MCF 10A (cell line): Measurements from ENCODE around the gene COPB1. TPM values are rescaled to one million over a fixed set of nuclear protein-coding genes. Genes with fewer than 3 reads are reported as not detected.

Source experiments
- BruUV-seq: library from RNA; stranded (reverse); fragments of 400-500 nt; replicated peaks from 2 replicates; lab custom pipeline; 2021; lab: Mats Ljungman, UMichigan
- CTCF ChIA-PET: fragments of 300-600 bp; sonication (Branson Sonifier 250); formaldehyde crosslinking; extraction: SDS; loops from one replicate; lab custom pipeline; 2021; ENCODE audit warnings: antibody characterized with exemption, inconsistent platforms; lab: Yijun Ruan, JAX
- POLR2A ChIA-PET: fragments of 300-600, 350-650 bp; sonication (Branson Sonifier 250); formaldehyde crosslinking; extraction: SDS; loops from one replicate; lab custom pipeline; 2020; ENCODE audit warnings: antibody characterized with exemption, inconsistent platforms; lab: Yijun Ruan, JAX
- DNase-seq: peaks from one replicate; pipeline ENCODE4 v3.0.0-alpha.2; 2018; ENCODE audit not compliant: unreplicated experiment
- H3K27ac Mint-ChIP-seq: one replicate; pipeline ENCODE4 v1.8.0; 2022; ENCODE audit warnings: mild to moderate bottlenecking, low read depth, mixed read lengths; ENCODE audit not compliant: unreplicated experiment
- H3K27me3 Mint-ChIP-seq: one replicate; pipeline ENCODE4 v1.8.0; 2022; ENCODE audit warnings: mixed read lengths; ENCODE audit not compliant: insufficient read depth, unreplicated experiment
- H3K36me3 Mint-ChIP-seq: one replicate; pipeline ENCODE4 v1.8.0; 2022; ENCODE audit warnings: mild to moderate bottlenecking, moderate library complexity, mixed read lengths; ENCODE audit not compliant: insufficient read depth, unreplicated experiment
- H3K4me1 Mint-ChIP-seq: one replicate; pipeline ENCODE4 v1.8.0; 2022; ENCODE audit warnings: mixed read lengths; ENCODE audit not compliant: insufficient read depth, unreplicated experiment
- H3K4me3 Mint-ChIP-seq: one replicate; pipeline ENCODE4 v1.8.0; 2022; ENCODE audit warnings: mild to moderate bottlenecking, moderate library complexity, mixed read lengths; ENCODE audit not compliant: unreplicated experiment
- H3K9me3 Mint-ChIP-seq: one replicate; pipeline ENCODE4 v1.8.0; 2022; ENCODE audit warnings: mixed read lengths; ENCODE audit not compliant: unreplicated experiment
- intact Hi-C: fragments of 100-400 bp; cut with micrococcal nuclease; formaldehyde crosslinking; loops from 2 replicates; pipeline ENCODE4 v1.14.1; 2022
- total RNA-seq: library from RNA; stranded (reverse); gene quantifications from 2 replicates; pipeline ENCODE4 v1.2.3, GENCODE V29; 2022
- TF ChIP-seq, protein P1 (sequence below): fragments of 200-600 bp; IDR thresholded peaks from one replicate; pipeline ENCODE4 v1.8.0; 2022; ENCODE audit warnings: antibody characterized with exemption, mild to moderate bottlenecking; ENCODE audit not compliant: unreplicated experiment

Gene COPB1
- total RNA-seq, 1 experiment from 2014 or later: 159 TPM

GRCh38 chr11:14455648-14456430 is 43.8 kb downstream of the COPB1 start:
- Mint-ChIP-seq H3K27me3 (no peaks in the 10 kb centered on the region), H3K4me3 (no peak overlapping the region), H3K4me1 (no peaks in the 10 kb centered on the region), H3K27ac (no peak overlapping the region), H3K9me3 (no peaks in the 10 kb centered on the region), H3K36me3 (peaks cover 20% of the 10 kb centered on the region)
- no peak for DNase-seq
- no TSS peak for BruUV-seq
- POLR2A ChIA-PET: interaction anchor here (0.7 to 3.7 kb wide), 10 partner anchors 12 to 1608 kb away, joined by 3 to 16 read pairs (median 3); partner anchors contain the start of gene COPB1
- CTCF ChIA-PET: interaction anchor here (0.6 to 11.2 kb wide), 53 partner anchors 9 to 739 kb away, joined by 3 to 179 read pairs (median 5); no protein-coding TSS in a partner anchor
- TF ChIP-seq, protein P1, sequence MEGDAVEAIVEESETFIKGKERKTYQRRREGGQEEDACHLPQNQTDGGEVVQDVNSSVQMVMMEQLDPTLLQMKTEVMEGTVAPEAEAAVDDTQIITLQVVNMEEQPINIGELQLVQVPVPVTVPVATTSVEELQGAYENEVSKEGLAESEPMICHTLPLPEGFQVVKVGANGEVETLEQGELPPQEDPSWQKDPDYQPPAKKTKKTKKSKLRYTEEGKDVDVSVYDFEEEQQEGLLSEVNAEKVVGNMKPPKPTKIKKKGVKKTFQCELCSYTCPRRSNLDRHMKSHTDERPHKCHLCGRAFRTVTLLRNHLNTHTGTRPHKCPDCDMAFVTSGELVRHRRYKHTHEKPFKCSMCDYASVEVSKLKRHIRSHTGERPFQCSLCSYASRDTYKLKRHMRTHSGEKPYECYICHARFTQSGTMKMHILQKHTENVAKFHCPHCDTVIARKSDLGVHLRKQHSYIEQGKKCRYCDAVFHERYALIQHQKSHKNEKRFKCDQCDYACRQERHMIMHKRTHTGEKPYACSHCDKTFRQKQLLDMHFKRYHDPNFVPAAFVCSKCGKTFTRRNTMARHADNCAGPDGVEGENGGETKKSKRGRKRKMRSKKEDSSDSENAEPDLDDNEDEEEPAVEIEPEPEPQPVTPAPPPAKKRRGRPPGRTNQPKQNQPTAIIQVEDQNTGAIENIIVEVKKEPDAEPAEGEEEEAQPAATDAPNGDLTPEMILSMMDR: no peak
- intact Hi-C loops: loop anchor here (1.0 to 10.0 kb wide), 5 partner anchors 34 to 681 kb away; partner anchors contain the start of gene RRAS2

DNA sequence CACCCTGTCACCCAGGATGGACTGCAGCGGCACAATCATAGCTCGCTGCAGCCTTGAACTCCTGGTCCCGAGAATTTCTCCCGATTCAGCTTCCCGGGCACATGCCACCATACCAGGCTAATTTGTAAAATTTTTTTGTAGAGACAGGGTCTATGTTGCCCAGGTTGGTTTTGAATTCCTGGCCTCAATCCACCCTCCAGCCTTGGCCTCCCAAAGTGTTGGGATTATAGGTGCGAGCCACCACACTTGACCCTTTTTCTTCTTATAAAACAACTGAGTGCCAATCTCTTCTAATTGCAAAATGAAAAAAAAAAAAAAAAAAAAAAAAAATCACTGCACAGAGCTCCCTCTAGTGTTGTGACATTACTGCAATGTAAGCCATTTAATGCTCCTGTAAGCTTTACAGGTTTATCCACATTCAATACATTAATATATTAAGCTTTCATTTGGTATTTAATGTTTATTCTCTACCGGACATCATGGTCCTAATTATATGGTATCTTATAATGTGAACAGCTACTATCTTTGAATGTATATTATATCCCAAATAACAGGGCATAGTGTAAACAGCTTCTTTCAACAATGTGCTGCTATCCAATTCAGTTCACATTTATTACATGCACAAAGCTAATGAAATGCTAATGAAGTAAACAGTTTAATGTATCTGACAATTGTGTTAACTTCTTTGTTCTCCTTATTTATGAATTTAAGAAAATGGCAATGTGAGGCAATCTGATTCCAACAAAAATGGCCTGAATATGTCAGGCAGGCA is 44.6 kb downstream of the COPB1 start:
- Mint-ChIP-seq H3K4me3 (no peak overlapping the region), H3K36me3 (peaks cover 25% of the 10 kb centered on the region), H3K9me3 (no peaks in the 10 kb centered on the region), H3K4me1 (no peaks in the 10 kb centered on the region), H3K27me3 (no peaks in the 10 kb centered on the region), H3K27ac (no peak overlapping the region)
- peak; percentile 38 for DNase-seq
- TF ChIP-seq, protein P1: peak; percentile 52
- CTCF ChIA-PET: interaction anchor here (0.6 to 11.2 kb wide), 50 partner anchors 11 to 738 kb away, joined by 3 to 179 read pairs (median 5); no protein-coding TSS in a partner anchor
- POLR2A ChIA-PET: interaction anchor here (0.7 to 3.7 kb wide), 11 partner anchors 12 to 1609 kb away, joined by 3 to 16 read pairs (median 3); partner anchors contain the start of gene COPB1
- TSS peak; percentile 4 for BruUV-seq
- intact Hi-C loops: loop anchor here (1.0 to 10.0 kb wide), 5 partner anchors 33 to 680 kb away; partner anchors contain the start of gene RRAS2

GRCh38 chr11:14451825-14452224 is 47.8 kb downstream of the COPB1 start:
- Mint-ChIP-seq H3K4me3 (no peak overlapping the region), H3K9me3 (no peaks in the 10 kb centered on the region), H3K4me1 (peaks cover 5% of the 10 kb centered on the region), H3K27ac (no peak overlapping the region), H3K27me3 (no peaks in the 10 kb centered on the region), H3K36me3 (peaks cover 31% of the 10 kb centered on the region)
- POLR2A ChIA-PET: interaction anchor here (1.0 kb wide), 1 partner anchor 42 kb away, joined by 3 read pairs; no protein-coding TSS in a partner anchor
- intact Hi-C loops: loop anchor here (10.0 kb wide), 1 partner anchor 677 kb away; no protein-coding TSS in a partner anchor
- TF ChIP-seq, protein P1: no peak
- CTCF ChIA-PET: interaction anchor here (0.5 to 11.2 kb wide), 5 partner anchors 10 to 202 kb away, joined by 3 to 179 read pairs (median 3); no protein-coding TSS in a partner anchor
- BruUV-seq: no TSS peak
- no peak for DNase-seq
